Ovary (tissue), 3 donors: ENCODE data around the gene UBE2Z.

Source experiments
- POLR2A ChIP-seq: fragments of 450-650 bp; IDR thresholded peaks from one replicate; pipeline ENCODE4 v1.6.1; 2017; ENCODE audit warnings: antibody characterized with exemption, mild to moderate bottlenecking, moderate library complexity
- TF ChIP-seq, protein P1 (sequence below), 3 donors: fragments of 450-650 bp in 2 of 3; fragments of 200-600 bp in 1 of 3; IDR thresholded peaks; one replicate each; pipeline versions ENCODE4 v1.5.1 to v1.8.0; 2016 to 2022; ENCODE audit warnings: antibody characterized with exemption in 3 of 3, mild to moderate bottlenecking in 1 of 3
- donor health status: DM: no; HTN: no; CAD: no.

DNA sequence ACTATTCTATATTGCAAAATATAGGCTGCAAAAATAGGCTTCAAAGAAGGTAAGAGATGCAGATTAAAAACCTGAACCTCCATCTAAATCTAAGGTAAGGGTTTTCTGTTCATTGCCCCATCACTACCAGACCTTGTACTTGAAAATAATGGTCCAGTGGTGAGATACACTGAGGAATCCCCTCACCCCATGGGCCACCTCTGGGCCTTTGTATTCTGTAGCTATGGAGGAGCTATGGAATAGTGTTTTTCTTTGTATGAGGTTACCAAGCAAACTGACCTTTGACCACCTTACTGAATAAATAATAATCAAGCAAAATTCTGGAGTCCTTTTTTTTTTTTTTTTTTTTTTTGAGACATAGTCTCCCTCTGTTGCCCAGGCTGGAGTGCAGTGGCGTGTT is 4.8 kb upstream of the UBE2Z start:
- TF ChIP-seq POLR2A, result no peak
- TF ChIP-seq, protein P1, sequence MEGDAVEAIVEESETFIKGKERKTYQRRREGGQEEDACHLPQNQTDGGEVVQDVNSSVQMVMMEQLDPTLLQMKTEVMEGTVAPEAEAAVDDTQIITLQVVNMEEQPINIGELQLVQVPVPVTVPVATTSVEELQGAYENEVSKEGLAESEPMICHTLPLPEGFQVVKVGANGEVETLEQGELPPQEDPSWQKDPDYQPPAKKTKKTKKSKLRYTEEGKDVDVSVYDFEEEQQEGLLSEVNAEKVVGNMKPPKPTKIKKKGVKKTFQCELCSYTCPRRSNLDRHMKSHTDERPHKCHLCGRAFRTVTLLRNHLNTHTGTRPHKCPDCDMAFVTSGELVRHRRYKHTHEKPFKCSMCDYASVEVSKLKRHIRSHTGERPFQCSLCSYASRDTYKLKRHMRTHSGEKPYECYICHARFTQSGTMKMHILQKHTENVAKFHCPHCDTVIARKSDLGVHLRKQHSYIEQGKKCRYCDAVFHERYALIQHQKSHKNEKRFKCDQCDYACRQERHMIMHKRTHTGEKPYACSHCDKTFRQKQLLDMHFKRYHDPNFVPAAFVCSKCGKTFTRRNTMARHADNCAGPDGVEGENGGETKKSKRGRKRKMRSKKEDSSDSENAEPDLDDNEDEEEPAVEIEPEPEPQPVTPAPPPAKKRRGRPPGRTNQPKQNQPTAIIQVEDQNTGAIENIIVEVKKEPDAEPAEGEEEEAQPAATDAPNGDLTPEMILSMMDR (IDR thresholded peaks at IDR 0.05), result no peak
